Measurements from ENCODE around the gene ARHGEF17.

Gene ARHGEF17

GRCh38 chr11:73384531-73384871 is 76.4 kb downstream of the ARHGEF17 start:
- no peak for DNase-seq (ENCODE audit: low read depth, low spot score)
- no peak overlapping the region for H3K4me3 ChIP-seq (ENCODE audit: low read length)

- no peak for DNase-seq (ENCODE audit: low read depth, low spot score)
- H3K4me3 ChIP-seq (ENCODE audit: low read length) = no peak overlapping the region
Observed at GRCh38 chr11:73384872-73385689, 77.0 kb downstream of the ARHGEF17 start.

DNA sequence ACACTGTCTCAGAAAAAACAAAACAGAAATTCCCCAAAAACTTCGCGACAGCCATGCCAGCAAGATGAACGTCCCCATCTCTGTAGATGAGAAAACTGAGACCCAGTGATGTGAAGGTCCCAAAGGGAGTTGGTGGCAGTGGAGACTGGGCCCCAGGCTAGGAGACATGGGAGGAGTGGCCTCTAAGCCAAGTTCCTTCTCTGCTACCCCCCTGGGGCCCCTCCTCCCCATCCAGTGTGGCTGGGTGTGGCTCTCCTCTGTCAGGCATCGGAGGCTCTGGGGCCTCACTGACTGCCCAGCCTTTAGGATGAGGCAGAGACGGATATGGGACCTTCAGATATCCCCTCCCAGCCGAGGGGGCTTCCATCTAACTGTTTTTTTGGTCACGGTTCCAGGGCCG is 77.9 kb downstream of the ARHGEF17 start:
- H3K4me3 ChIP-seq (ENCODE audit: low read length) = no peak overlapping the region
- DNase-seq (ENCODE audit: low read depth, low spot score) = no peak

DNA sequence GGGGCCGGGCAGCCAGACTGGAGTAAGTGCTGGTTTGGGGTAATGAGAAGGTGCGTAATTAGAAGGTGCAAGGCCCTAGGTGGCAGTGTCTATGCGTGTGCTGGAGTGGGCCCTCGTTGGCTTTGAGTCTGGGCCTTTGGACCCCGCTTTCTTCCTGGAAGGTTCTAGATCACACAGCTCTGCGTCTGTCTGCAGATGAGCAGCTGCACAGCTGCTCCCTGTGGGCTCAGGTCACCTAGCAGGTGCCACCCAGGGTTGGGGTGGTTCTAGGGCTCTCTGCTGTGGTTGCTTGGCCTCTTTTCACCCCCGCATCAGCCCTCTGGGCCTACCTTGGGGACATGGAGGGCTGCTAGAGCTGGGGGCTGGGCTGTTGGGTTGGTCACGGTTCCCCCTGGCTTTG is 78.5 kb downstream of the ARHGEF17 start:
- no peak overlapping the region for H3K4me3 ChIP-seq (ENCODE audit: low read length)
- DNase-seq (ENCODE audit: low read depth, low spot score) = no peak

GRCh38 chr11:73387594-73388264 is 79.7 kb downstream of the ARHGEF17 start:
- no peak for DNase-seq (ENCODE audit: low read depth, low spot score)
- H3K4me3 ChIP-seq (ENCODE audit: low read length) = no peak overlapping the region

- DNase-seq (ENCODE audit: low read depth, low spot score) = no peak
- H3K4me3 ChIP-seq (ENCODE audit: low read length) = no peak overlapping the region
Observed at GRCh38 chr11:73388265-73389133, 80.4 kb downstream of the ARHGEF17 start.

DNA sequence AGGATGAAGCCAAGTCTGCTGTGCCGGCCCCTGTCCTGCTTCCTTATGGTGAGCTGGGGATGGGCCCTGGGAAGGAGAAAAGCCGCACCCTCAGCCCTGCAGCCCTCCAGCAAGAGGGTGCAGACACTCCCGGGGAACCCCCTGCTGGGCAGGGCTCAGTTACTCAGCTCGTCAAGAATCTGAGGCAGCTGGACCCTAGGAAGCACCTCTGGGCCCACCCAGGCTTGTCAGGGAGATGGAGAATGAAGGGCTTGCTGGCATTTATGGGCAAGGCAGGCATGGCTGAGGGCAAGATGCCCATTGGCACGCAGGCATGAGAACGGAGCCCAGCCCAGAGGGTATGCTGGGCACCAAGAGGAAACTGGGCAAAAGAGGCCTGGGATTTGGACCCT is 81.1 kb downstream of the ARHGEF17 start:
- DNase-seq (ENCODE audit: low read depth, low spot score) = no peak
- no peak overlapping the region for H3K4me3 ChIP-seq (ENCODE audit: low read length)

DNA sequence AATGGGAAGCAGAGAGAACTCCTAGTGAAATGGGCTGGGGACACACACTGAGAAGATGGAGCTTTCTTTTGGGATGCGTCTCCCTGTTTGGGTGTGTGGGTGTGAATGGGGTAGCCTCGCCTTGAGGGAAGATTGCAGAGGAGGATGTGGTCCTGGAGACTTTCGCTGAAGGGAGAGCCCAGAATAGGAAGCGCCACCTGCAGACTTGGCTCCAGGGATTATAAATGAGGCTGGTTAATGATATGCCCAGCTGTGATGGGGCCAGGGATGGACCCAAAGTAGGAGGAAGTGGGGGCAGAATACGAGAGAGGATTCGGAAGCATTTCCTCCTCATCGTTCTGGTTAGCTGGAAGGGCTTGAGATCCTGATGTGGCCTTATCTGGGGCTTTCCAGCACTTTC is 81.8 kb downstream of the ARHGEF17 start:
- no peak for DNase-seq (ENCODE audit: low read depth, low spot score)
- no peak overlapping the region for H3K4me3 ChIP-seq (ENCODE audit: low read length)

- no peak for DNase-seq (ENCODE audit: low read depth, low spot score)
- H3K4me3 ChIP-seq (ENCODE audit: low read length) = no peak overlapping the region
Observed at GRCh38 chr11:73390601-73391565, 82.8 kb downstream of the ARHGEF17 start.

- H3K4me3 ChIP-seq (ENCODE audit: low read length) = no peak overlapping the region
- no peak for DNase-seq (ENCODE audit: low read depth, low spot score)
Observed at GRCh38 chr11:73391665-73392064, 83.6 kb downstream of the ARHGEF17 start.

GRCh38 chr11:73392108-73393010 is 84.3 kb downstream of the ARHGEF17 start:
- DNase-seq (ENCODE audit: low read depth, low spot score) = no peak
- no peak overlapping the region for H3K4me3 ChIP-seq (ENCODE audit: low read length)

DNA sequence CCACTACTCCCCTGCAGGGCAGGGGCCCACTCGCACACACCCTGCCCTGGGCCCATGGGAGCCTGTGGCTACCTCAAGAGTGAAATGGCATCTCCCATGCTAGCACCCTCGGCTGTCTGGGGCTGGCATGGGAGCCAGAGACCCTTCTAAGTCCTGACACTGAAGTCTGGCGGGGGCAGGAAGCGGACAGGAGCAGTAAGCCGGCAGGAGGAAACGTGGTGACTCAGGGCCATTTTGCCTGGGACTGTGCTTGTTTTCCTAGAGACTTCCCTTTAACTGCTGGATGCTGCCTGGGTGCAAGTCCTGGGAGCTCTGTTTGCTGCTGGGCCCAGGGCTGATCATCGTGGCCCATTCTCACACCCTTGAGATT is 84.9 kb downstream of the ARHGEF17 start:
- no peak for DNase-seq (ENCODE audit: low read depth, low spot score)
- H3K4me3 ChIP-seq (ENCODE audit: low read length) = no peak overlapping the region

- peak; percentile 60 for DNase-seq (ENCODE audit: low read depth, low spot score)
- H3K4me3 ChIP-seq (ENCODE audit: low read length) = no peak overlapping the region
Observed at GRCh38 chr11:73393479-73394415, 85.7 kb downstream of the ARHGEF17 start.

GRCh38 chr11:73394416-73395296 is 86.6 kb downstream of the ARHGEF17 start:
- DNase-seq (ENCODE audit: low read depth, low spot score) = no peak
- H3K4me3 ChIP-seq (ENCODE audit: low read length) = no peak overlapping the region

DNA sequence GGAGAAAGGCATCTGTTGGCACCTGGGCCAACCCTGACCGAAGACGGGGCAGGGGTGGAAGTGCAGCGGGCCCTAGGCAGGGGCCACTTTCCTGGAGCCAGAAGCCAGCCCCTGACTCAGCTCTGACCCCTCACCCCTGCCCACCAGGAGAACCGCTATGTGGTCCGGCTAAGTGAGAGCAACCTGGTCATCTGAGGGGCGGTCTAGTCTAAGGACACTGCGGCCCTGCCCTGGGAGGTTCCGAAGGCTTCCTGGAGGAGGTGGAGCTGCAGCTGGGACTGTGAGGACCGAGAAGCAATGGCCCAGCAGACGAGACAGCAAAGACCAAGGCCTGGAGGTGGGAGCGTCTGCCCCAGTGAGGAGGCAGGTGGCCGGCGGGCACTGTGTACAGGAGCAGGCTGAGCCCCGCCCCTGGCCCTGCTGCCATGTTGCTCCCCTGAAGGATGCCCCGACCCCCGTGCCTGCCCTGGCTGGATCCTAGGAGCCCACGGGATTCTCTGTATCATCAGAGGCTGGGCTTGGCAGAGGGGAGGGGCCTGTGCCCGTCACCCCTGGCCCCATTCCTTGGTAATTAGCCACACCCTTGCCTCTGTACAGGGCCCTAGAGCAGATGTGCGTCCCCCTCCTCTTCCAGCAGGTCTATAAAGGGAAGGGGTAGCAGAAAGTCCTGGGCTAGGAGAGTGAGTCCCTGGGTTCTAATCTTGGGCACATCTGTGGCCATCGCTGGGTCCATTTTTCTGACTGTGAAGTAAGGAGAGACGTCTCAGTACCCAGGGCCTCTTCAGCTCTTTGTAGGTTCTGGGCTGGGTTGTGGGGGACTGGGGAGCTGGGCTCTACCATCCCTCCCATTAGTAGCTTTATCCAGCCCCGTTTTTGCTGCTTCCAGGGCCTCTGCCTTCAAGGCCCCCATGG is 87.5 kb downstream of the ARHGEF17 start:
- no peak for DNase-seq (ENCODE audit: low read depth, low spot score)
- H3K4me3 ChIP-seq (ENCODE audit: low read length) = no peak overlapping the region
